Activated naive CD4-positive, alpha-beta T cell treated with anti-CD3 and anti-CD28 coated beads, Interleukin-2, amount 50 U/mL, for 24 hours (primary cell): Measurements from ENCODE around the gene NOL9.

Source experiments
- H3K27ac Mint-ChIP-seq: one replicate; pipeline ENCODE4 v1.8.0; 2021; ENCODE audit warnings: mild to moderate bottlenecking, mixed read lengths
- H3K27me3 Mint-ChIP-seq: one replicate; pipeline ENCODE4 v1.8.0; 2021; ENCODE audit warnings: mixed read lengths
- H3K36me3 Mint-ChIP-seq: one replicate; pipeline ENCODE4 v1.8.0; 2021; ENCODE audit warnings: mixed read lengths
- H3K4me1 Mint-ChIP-seq: one replicate; pipeline ENCODE4 v1.8.0; 2021; ENCODE audit warnings: mixed read lengths
- H3K4me3 Mint-ChIP-seq: one replicate; pipeline ENCODE4 v1.8.0; 2021; ENCODE audit warnings: mild to moderate bottlenecking, mixed read lengths
- H3K9me3 Mint-ChIP-seq: one replicate; pipeline ENCODE4 v1.8.0; 2021; ENCODE audit warnings: mixed read lengths

The NOL9 gene

GRCh38 chr1:6521536-6521935, 32.8 kb downstream of the NOL9 start:
- H3K36me3 Mint-ChIP-seq = peaks cover 2% of the 10 kb centered on the region
- H3K4me3 Mint-ChIP-seq = no peak overlapping the region

DNA sequence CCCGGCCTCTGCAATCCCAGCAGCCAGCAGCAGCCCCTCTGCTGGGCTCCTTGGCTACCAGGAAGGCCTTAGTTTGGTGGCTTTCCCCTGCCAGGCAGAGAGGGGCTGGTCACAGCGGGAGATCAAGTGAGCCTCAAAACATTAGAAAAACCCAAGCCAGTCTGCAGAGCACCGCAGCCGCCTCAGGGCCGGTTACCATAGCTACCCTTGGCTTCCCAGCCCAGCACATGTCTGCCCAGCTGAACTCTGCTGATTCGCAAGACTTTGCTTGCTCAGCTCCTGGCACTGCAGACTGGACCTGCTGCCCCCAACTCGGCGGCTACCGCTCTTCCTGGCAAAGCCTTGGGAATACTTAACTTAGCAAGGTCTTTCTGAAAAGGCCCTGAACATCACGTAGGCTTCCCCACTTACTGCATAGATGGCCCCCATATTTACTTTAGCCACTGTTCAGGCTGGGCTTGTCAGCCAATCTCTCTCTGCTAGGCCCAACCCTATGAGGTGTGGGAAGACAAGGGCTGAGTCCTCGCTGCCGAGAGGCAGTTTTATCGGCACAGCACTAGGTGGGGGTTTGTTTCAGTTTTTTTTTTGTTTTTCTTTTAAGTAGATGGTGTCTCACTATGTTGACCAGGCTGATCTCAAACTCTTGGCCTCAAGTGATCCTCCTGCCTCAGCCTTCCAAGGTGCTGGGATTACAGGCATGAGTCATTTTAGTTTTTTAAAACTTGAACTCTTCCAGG, 34.2 kb downstream of the NOL9 start:
- Mint-ChIP-seq H3K36me3 (peaks cover 2% of the 10 kb centered on the region), H3K27ac (no peak overlapping the region), H3K4me1 (no peaks in the 10 kb centered on the region), H3K9me3 (no peaks in the 10 kb centered on the region), H3K27me3 (no peaks in the 10 kb centered on the region), H3K4me3 (no peak overlapping the region)

More at GRCh38 chr1:6521536-6521935, 32.8 kb downstream of the NOL9 start:
- H3K9me3 Mint-ChIP-seq = no peaks in the 10 kb centered on the region
- no peaks in the 10 kb centered on the region for H3K4me1 Mint-ChIP-seq
- H3K27me3 Mint-ChIP-seq = no peaks in the 10 kb centered on the region
- no peak overlapping the region for H3K27ac Mint-ChIP-seq

GRCh38 chr1:6519491-6519934, 34.8 kb downstream of the NOL9 start:
- H3K36me3 Mint-ChIP-seq = peaks cover 2% of the 10 kb centered on the region
- H3K27me3 Mint-ChIP-seq = no peaks in the 10 kb centered on the region
- H3K4me1 Mint-ChIP-seq = no peaks in the 10 kb centered on the region
- H3K9me3 Mint-ChIP-seq = no peaks in the 10 kb centered on the region
- no peak overlapping the region for H3K4me3 Mint-ChIP-seq
- no peak overlapping the region for H3K27ac Mint-ChIP-seq

DNA sequence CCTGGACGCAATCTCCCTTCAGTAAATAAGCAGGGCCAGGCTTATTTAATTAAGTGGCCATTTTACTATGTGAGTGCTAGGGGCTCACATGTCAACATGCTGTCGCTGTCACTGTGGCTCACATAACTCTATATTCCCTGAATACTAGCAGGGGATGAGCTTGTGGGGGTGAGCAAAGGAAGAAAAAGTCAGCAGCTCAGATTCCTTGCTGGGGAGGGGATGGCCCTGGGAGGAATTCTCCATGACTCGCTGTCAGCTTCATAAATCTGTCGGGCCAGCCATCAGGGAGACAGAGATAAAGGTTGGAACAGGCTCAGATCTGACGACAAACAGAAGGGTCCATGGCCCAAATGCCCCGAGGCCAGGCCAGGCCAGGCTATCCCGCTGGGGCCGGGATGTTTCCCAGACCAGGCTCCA, 36.9 kb downstream of the NOL9 start:
- Mint-ChIP-seq H3K36me3 (no peaks in the 10 kb centered on the region), H3K4me3 (no peak overlapping the region), H3K9me3 (no peaks in the 10 kb centered on the region), H3K27me3 (no peaks in the 10 kb centered on the region), H3K4me1 (no peaks in the 10 kb centered on the region), H3K27ac (no peak overlapping the region)

DNA sequence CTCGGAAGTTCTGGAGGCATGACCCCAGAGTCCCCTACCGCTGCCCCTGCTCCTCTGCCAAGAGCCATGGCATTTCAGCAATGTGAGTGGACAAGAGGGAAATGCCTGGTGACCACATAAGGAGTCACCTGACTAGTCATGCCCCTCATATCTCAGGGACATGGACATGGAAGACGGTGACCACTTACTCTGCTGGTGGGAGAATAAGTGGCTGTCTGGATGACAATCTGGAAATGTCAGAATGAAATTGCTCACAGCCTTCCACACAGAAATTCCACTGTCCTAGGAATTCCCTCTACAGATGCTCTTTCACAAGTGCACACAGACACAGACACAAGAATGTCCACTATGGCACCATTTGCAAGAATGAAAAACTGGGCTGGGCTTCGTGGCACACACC, 38.5 kb downstream of the NOL9 start:
- no peaks in the 10 kb centered on the region for H3K4me1 Mint-ChIP-seq
- H3K36me3 Mint-ChIP-seq = no peaks in the 10 kb centered on the region
- no peaks in the 10 kb centered on the region for H3K27me3 Mint-ChIP-seq
- no peak overlapping the region for H3K4me3 Mint-ChIP-seq
- no peak overlapping the region for H3K27ac Mint-ChIP-seq
- no peaks in the 10 kb centered on the region for H3K9me3 Mint-ChIP-seq

DNA sequence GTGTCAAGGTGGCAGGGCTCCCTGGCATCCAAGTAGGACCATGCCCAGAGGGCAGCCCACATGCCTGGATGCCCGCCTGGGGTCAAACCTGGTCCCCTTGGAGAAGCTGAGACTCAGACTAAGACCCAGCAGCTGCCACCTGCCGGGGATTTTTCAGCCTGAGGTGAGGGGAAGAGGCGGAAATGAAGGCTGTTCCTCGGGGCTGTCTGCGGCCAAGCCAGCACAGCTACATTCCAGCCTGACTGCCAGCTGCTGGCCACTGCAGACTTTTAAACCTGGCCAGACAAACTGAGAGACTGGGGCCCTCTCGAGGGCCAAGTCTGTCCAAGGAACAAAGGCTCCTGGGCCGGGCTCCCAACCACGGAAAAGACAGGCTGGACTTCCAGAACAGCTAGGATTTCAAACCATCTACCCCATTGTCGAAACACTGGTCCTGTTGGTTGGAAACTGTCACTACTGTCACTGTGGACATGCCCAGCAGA, 41.0 kb downstream of the NOL9 start:
- Mint-ChIP-seq H3K9me3 (no peaks in the 10 kb centered on the region), H3K4me3 (no peak overlapping the region), H3K36me3 (no peaks in the 10 kb centered on the region), H3K27ac (no peak overlapping the region), H3K27me3 (no peaks in the 10 kb centered on the region), H3K4me1 (no peaks in the 10 kb centered on the region)

- Mint-ChIP-seq H3K4me3 (no peak overlapping the region), H3K27me3 (no peaks in the 10 kb centered on the region), H3K36me3 (no peaks in the 10 kb centered on the region), H3K9me3 (no peaks in the 10 kb centered on the region), H3K27ac (no peak overlapping the region), H3K4me1 (no peaks in the 10 kb centered on the region)
Observed at GRCh38 chr1:6512908-6513280, 41.4 kb downstream of the NOL9 start.

- no peaks in the 10 kb centered on the region for H3K4me1 Mint-ChIP-seq
- no peak overlapping the region for H3K4me3 Mint-ChIP-seq
- peak overlapping the region; percentile 35 for H3K27ac Mint-ChIP-seq
- no peaks in the 10 kb centered on the region for H3K27me3 Mint-ChIP-seq
- no peaks in the 10 kb centered on the region for H3K9me3 Mint-ChIP-seq
- no peaks in the 10 kb centered on the region for H3K36me3 Mint-ChIP-seq
Observed at GRCh38 chr1:6512245-6512907, 41.9 kb downstream of the NOL9 start.

DNA sequence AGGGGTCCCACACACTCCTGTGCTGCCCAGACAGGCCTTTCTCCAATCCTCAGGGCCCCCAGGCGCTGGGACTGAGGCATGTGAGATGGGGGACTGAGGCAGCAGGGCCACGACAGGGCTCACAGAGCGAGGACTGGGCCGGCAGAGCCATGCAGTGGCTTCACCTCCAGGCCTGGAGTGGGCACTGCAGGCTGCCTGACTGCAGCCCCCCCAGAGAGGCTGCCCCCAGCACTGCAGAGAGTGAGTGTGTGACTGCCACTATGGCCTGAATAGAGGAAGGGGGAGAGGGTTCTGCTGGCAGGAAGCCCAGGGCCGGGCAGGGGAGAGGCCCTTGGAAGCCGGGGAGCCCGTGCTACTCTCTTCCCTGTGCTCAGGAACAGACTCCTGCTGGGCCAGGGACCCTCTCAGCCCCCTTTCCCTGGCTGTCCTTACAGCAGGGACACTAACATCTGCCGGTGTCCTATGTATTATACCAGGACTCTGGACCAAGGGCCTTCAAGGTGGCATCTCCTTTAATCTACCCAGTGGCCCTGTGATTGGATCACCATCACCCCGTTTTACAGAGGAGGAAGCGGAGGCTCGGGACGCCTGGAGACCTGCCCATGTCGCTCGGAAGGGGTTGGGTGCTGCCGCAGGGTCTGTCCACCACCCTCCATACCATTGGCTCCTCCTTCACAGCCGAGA, 42.6 kb downstream of the NOL9 start:
- no peak overlapping the region for H3K27ac Mint-ChIP-seq
- no peaks in the 10 kb centered on the region for H3K36me3 Mint-ChIP-seq
- no peaks in the 10 kb centered on the region for H3K9me3 Mint-ChIP-seq
- H3K4me3 Mint-ChIP-seq = no peak overlapping the region
- no peaks in the 10 kb centered on the region for H3K27me3 Mint-ChIP-seq
- H3K4me1 Mint-ChIP-seq = no peaks in the 10 kb centered on the region

GRCh38 chr1:6511056-6511455, 43.3 kb downstream of the NOL9 start:
- Mint-ChIP-seq H3K9me3 (no peaks in the 10 kb centered on the region), H3K4me1 (no peaks in the 10 kb centered on the region), H3K27me3 (no peaks in the 10 kb centered on the region), H3K27ac (no peak overlapping the region), H3K4me3 (no peak overlapping the region), H3K36me3 (no peaks in the 10 kb centered on the region)

DNA sequence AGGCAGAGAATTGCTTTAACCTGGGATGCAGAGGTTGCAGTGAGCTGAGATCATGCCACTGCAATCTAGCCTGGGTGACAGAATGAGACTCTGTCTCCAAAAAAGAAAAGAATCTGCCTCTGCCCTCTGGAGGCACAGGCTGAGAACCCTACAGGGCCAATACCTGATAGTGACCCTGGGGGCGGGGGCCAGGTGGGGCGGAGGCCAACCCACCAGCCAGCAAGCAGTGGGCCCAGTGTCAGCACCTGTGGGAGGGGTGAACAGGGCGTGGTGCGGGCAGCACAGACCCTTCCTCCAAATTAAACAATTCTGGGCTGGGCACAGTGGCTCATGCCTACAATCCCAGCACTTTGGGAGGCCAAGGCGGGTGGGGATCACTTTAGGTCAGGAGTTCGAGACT, 43.8 kb downstream of the NOL9 start:
- Mint-ChIP-seq H3K27me3 (no peaks in the 10 kb centered on the region), H3K27ac (no peak overlapping the region), H3K4me1 (no peaks in the 10 kb centered on the region), H3K4me3 (no peak overlapping the region), H3K9me3 (no peaks in the 10 kb centered on the region), H3K36me3 (no peaks in the 10 kb centered on the region)

DNA sequence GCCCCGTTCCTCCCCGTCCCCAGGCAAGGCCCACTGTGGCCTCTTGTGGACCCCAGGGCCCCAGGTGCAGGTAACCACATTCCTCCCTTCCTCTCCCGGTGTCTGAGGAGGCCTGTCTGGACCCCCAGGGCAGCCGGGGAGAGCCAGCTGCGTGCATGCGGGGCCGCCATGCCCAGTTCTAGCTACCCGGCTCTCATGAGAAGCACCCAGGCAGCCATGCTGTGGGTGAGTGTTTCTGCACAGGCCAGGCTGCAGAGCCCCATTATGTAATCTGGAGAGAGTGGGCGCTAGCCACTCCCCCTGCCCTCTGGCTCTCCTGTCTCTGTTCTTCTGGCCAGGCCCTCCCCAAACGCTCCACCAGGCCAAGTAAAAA, 44.4 kb downstream of the NOL9 start:
- Mint-ChIP-seq H3K4me3 (no peak overlapping the region), H3K36me3 (no peaks in the 10 kb centered on the region), H3K27ac (no peak overlapping the region), H3K4me1 (no peaks in the 10 kb centered on the region), H3K27me3 (no peaks in the 10 kb centered on the region), H3K9me3 (no peaks in the 10 kb centered on the region)

DNA sequence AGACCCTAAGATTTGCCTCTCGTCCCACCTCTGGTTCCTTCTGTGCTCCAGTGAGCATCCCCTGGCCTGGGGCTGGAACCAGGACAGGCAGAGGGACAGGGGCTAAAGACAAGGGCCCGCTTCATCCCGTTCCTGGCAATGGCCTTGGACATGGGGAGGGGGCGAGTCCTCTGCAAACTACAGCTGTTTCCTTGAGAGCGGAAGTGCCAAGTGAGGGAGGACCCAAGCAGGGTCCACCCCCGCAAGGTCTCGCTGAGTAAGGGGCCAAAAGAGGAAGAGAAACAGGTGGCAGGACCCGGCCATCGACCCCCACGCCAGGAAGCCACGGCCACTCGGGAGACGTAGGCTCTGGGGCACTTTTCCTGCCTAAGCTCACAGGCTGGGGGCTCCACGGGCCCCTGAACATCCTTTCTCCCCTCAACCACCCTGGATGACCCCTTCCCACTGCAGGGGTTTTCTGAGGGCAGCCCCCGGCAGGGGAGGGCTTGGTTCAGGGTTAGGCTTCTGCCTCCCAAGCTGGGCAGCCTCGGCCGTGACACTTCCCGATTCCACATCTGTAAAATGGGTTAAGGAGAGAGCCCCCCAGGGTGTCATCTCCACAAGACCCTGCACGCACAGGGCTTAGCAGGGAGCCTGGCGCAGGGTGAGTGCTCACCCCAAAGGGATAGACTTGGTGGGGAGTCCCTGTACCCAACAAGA, 44.9 kb downstream of the NOL9 start:
- H3K4me3 Mint-ChIP-seq = no peak overlapping the region
- H3K27ac Mint-ChIP-seq = no peak overlapping the region
- H3K36me3 Mint-ChIP-seq = no peaks in the 10 kb centered on the region
- H3K4me1 Mint-ChIP-seq = no peaks in the 10 kb centered on the region
- H3K27me3 Mint-ChIP-seq = no peaks in the 10 kb centered on the region
- H3K9me3 Mint-ChIP-seq = no peaks in the 10 kb centered on the region

- H3K36me3 Mint-ChIP-seq = no peaks in the 10 kb centered on the region
- no peak overlapping the region for H3K4me3 Mint-ChIP-seq
- no peaks in the 10 kb centered on the region for H3K27me3 Mint-ChIP-seq
- H3K9me3 Mint-ChIP-seq = no peaks in the 10 kb centered on the region
- H3K4me1 Mint-ChIP-seq = no peaks in the 10 kb centered on the region
- H3K27ac Mint-ChIP-seq = no peak overlapping the region
Observed at GRCh38 chr1:6508816-6509189, 45.5 kb downstream of the NOL9 start.

DNA sequence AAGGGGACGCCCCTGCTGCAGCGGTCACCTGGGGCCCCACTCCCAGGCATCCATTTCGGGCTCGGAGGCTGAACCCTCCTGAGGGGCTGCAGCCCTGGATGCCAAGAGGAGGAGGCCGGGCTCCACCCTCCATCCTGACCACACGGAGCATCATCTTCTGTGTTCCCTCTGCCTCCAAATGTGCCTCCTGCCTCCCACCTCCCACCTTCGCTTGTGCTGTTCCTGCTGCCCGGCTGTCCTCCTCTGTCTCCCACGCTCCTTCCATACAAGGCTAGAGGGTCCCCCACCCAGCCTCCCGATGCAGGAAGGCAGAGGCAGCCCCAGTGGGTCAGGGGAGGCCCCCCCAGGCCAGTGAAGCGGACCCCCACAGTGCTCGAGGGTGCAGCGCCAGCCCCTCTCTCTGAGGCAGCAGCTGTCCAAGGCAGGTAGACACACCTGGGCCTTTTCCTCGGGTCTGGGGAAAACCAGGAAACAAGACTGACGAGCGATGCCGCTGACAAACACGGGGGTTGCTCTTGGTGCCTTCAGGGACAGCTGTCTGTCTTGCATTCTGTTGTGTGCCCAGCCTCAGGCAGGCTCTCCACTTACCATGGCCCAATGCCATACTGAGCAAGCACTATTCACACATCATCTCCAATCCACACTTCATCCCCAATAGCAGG, 46.0 kb downstream of the NOL9 start:
- no peaks in the 10 kb centered on the region for H3K4me1 Mint-ChIP-seq
- no peaks in the 10 kb centered on the region for H3K27me3 Mint-ChIP-seq
- H3K9me3 Mint-ChIP-seq = no peaks in the 10 kb centered on the region
- no peak overlapping the region for H3K27ac Mint-ChIP-seq
- H3K4me3 Mint-ChIP-seq = no peak overlapping the region
- no peaks in the 10 kb centered on the region for H3K36me3 Mint-ChIP-seq
